Skeletal muscle satellite cell (primary cell): ENCODE data around the gene RGPD6. TPM values are rescaled to one million over a fixed set of nuclear protein-coding genes. Genes with fewer than 3 reads are reported as not detected.
"Not testable (repeated sequence)": the region's sequence is repeated elsewhere in the genome, so short reads cannot be mapped to it uniquely, and the experiment has no call there.

Experiments used
- H3K27me3 ChIP-seq: 2 replicates; pipeline ENCODE4 v1.7.0; 2013; ENCODE audit warnings: low read length; ENCODE audit not compliant: control insufficient read depth, insufficient read depth
- H3K36me3 ChIP-seq: 2 replicates; pipeline ENCODE4 v1.7.0; 2013; ENCODE audit warnings: mild to moderate bottlenecking, control low read depth, low read length; ENCODE audit not compliant: insufficient read depth
- H3K4me1 ChIP-seq: 2 replicates; pipeline ENCODE4 v1.7.0; 2013; ENCODE audit warnings: low read length; ENCODE audit not compliant: control insufficient read depth, insufficient read depth
- H3K4me2 ChIP-seq: 2 replicates; pipeline ENCODE4 v1.7.0; 2013; ENCODE audit warnings: mild to moderate bottlenecking, low read length
- H3K4me3 ChIP-seq: 2 replicates; pipeline ENCODE4 v1.7.0; 2013; ENCODE audit warnings: low read length
- H3K9ac ChIP-seq: 2 replicates; pipeline ENCODE4 v1.7.0; 2013; ENCODE audit warnings: mild to moderate bottlenecking, low read depth, low read length, moderate library complexity
- H3K9me3 ChIP-seq: replicated peaks from 2 replicates; pipeline ENCODE4 v1.7.0; 2013; ENCODE audit warnings: mild to moderate bottlenecking, control low read depth, low read length
- small RNA-seq: library from RNA; depleted of rRNA; stranded (forward); fragments of <200 nt; gene quantifications from one replicate; pipeline ENCODE3, GENCODE V24; 2012

The RGPD6 gene

DNA sequence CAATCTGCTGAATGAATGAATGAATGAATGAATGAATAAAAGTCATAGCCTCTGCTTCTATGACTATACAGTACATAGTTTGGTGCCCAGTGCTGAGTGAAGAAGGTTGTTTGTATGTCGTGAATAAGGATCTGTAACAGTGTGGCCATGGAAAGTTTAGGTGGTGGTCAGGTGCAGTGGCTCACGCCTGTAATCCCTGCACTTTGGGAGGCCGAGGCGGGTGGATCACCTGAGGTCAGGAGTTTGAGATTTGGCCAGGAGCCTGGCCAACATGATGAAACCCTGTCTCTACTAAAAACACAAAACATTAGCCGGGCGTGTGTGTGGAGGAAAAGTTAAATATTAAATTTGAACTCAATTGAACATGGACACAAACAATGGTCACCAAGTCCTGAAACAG is 100.1 kb downstream of the RGPD6 start:
- not testable (repeated sequence) for H3K9me3 ChIP-seq, H3K9ac ChIP-seq, H3K4me3 ChIP-seq, H3K27me3 ChIP-seq, H3K4me2 ChIP-seq, H3K36me3 ChIP-seq, H3K4me1 ChIP-seq

DNA sequence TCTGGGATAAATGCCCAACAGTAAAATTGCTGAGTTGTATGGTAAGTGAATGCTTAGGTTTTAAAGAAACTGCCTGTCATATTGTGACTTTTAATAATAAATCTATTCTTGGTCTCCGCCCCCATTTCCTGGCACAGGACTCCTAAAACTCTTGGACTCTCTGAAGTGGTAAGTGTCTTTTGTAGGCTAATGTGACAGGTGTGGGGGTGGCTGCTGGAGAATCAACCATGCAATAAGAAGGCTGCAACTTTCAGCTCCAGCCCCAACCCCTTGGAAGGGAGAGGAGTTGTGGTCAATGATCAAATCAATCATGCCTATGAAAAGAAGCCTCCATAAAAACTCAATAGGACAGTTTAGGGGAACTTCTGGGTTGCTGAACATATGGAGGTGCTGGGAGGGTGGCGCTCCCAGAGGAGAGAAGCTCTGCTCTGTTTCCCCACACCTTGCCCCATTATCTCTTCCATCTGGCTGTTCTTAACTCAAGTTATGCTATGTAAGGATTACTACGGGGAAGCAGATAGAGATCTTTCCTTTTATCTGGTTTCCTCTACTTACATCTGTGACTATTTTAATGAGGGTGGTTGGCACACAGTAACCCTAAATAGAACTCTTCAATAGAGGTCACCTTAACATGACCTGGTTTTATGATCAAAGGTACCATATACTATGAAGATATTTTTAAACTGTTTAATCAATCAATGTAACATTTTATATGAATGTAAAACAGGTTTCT is 101.2 kb downstream of the RGPD6 start:
- not testable (repeated sequence) for H3K4me2 ChIP-seq, H3K9ac ChIP-seq, H3K4me3 ChIP-seq

DNA sequence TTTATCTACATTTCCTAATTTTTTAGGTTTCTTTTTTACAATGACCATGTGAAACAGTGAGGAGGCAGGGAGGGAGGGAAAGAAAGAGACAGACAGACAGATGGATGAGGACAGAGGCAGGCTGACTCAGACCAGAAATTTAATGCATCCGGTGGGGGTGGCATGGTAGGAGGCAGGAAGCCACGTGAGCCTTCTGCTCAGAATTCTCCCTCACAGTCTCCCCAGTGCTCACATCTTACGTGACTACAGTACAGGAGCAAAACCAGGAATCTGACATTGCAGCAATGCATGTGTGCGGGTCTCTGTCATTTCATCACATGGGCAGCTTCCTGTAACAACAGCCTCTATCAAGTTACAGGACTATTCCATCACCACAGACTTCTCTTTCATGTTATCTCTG is 102.1 kb downstream of the RGPD6 start:
- H3K4me1 ChIP-seq, H3K27me3 ChIP-seq, H3K4me3 ChIP-seq, H3K9ac ChIP-seq, H3K9me3 ChIP-seq, H3K36me3 ChIP-seq, H3K4me2 ChIP-seq: not testable (repeated sequence)

More for the DNA sequence above, 101.2 kb downstream of the RGPD6 start:
- not testable (repeated sequence) for H3K4me1 ChIP-seq, H3K27me3 ChIP-seq, H3K9me3 ChIP-seq, H3K36me3 ChIP-seq

DNA sequence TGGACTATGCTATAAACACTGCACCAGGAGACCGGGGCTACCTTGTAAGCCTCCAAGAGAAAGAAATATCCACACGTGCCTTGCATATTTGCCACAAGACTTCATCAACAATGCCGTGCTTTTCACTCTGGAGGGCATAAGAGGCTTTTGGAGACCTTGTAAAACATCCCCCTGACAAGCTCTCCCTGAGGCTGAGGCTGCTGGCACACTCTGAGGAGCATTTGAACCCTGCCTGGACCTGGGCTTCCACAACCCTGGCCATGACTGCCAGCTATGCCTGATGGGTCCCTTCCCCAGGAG is 104.0 kb downstream of the RGPD6 start:
- not testable (repeated sequence) for H3K4me2 ChIP-seq, H3K4me1 ChIP-seq, H3K4me3 ChIP-seq, H3K9me3 ChIP-seq, H3K27me3 ChIP-seq, H3K9ac ChIP-seq, H3K36me3 ChIP-seq

DNA sequence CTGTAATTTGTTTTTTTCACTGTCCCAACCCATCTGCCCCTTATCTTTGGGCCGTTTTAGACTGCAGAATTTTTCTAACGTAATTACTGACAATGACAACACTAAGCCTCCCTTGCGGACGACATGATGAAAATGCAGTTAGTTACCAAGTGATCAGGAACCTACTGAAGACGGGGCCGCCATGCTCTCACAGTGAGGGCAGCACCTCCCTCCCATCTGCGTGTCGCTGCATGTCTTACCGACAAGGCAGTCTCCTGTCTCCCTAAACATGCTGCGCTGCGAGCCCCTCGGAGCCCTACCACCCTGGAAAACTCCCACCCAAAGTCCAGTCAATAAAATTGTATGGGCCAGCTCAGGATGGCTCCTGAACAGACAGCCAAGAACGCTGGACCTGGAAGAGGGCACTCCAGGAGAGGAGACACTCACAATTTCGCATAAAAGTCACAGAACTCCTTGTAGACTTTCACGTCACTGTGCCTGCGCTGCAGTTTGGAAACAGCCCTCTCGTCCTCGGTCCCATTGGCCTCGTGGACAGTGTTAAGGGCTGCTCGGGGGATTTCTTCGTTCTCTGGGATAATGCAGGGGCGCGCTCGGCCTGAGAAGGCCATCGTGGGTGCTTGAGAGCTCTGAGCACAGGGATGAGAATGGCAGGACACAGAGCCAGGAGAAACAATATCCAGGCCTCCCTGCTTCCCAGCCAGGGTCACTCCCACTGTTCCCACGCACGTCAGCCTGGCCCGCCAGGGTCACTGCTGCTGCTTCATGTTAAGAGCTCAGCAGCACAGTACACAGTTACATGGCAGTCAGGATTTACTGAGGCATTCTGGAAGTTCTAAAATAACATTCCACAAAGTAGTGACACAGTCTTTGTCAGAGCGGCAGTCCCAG is 104.6 kb downstream of the RGPD6 start, which contains the start of gene LIMS4:
Gene LIMS4, minus strand, starts transcription at position 646 of the 888 bp plus-strand sequence. Its CDS starts 38 bp downstream, at position 608.
- not testable (repeated sequence) for H3K4me1 ChIP-seq, H3K36me3 ChIP-seq, H3K9me3 ChIP-seq, H3K4me2 ChIP-seq, H3K27me3 ChIP-seq, H3K9ac ChIP-seq, H3K4me3 ChIP-seq

DNA sequence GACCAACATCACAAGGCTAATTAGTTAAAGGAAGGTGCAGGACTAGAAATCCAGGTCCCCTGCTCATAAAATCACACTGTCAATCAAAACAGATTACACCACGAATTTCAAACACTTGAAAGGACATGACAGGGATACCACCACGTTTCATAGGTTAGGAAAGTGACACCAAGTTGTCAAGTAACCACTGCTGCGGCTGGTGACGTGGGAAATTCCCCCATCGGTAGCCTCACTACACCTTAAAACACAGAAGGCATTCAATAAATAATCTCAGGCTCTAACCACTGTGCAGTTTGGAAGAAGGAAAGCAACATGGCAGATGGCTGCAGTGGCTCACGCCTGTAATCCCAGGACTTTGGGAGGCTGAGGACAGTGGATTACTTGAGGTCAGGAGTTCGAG is 108.1 kb downstream of the RGPD6 start:
- not testable (repeated sequence) for H3K4me2 ChIP-seq, H3K4me3 ChIP-seq, H3K4me1 ChIP-seq, H3K9ac ChIP-seq, H3K36me3 ChIP-seq, H3K9me3 ChIP-seq, H3K27me3 ChIP-seq

DNA sequence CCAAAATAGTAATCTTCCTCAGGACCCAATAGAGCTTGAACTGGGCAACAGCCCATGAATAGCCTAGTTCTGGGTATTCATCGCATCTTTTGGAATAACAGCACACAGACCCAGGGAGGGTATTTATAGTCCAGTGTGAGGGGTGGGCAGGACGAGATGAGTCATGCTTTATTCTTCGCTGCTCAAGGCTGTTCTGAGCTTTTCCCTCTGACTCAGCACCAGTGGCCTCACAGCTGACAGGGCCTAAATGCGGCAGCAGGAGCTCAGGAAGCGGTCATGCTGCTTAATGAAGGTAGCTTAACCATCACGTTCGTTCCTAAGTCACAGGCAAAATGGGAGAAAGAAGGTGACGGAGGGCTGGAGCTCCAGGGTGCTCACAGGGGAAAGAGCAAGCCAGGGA is 111.7 kb downstream of the RGPD6 start:
- not testable (repeated sequence) for H3K9me3 ChIP-seq, H3K4me1 ChIP-seq, H3K4me2 ChIP-seq, H3K9ac ChIP-seq, H3K36me3 ChIP-seq, H3K27me3 ChIP-seq, H3K4me3 ChIP-seq

Small RNA genes within 50 kb of the gene (small RNA-seq; reads per million reads assigned to genes)
- not detected for gene AC108938.1
